Tibial artery (tissue), 4 donors: Measurements from ENCODE around the gene SYNCRIP.
"Not testable (repeated sequence)": the region's sequence is repeated elsewhere in the genome, so short reads cannot be mapped to it uniquely, and the experiment has no call there.

ENCODE experiments used
- DNase-seq, 2 donors: peaks; one replicate each; pipeline ENCODE4 v3.0.0-alpha.2; 2019
- H3K27ac ChIP-seq, 2 donors: fragments of 200-600 bp; sonication (generic) in 1 of 2; 1 replicate in 1 of 2; 2 replicates in 1 of 2; pipeline ENCODE4 v1.5.1; 2018 to 2019; ENCODE audit warnings: mild to moderate bottlenecking in 1 of 2
- H3K27me3 ChIP-seq, 2 donors: fragments of 200-600 bp; sonication (generic) in 1 of 2; one replicate each; pipeline versions ENCODE4 v1.5.1 to v1.6.0; 2016 to 2019
- H3K36me3 ChIP-seq, 3 donors: fragments of 200-600 bp; sonication (generic) in 2 of 3; one replicate each; pipeline ENCODE4 v1.5.1; 2016 to 2019; ENCODE audit warnings: mild to moderate bottlenecking in 2 of 3
- H3K4me1 ChIP-seq, 4 donors: fragments of 200-600 bp; sonication (generic) in 2 of 4; 1 replicate in 3 of 4; 2 replicates in 1 of 4; pipeline ENCODE4 v1.5.1; 2016 to 2019
- H3K4me3 ChIP-seq, 2 donors: fragments of 200-600 bp; sonication (generic) in 1 of 2; 1 replicate in 1 of 2; 2 replicates in 1 of 2; pipeline ENCODE4 v1.5.1; 2018 to 2019; ENCODE audit warnings: mild to moderate bottlenecking in 2 of 2
- H3K9me3 ChIP-seq, 3 donors: fragments of 200-600 bp; sonication (generic) in 1 of 3; one replicate each; pipeline ENCODE4 v1.5.1; 2016 to 2019
- CTCF ChIP-seq, 2 experiments: fragments of 200-600 bp in 1 of 2; fragments of 450-650 bp in 1 of 2; IDR thresholded peaks; one replicate each; pipeline ENCODE4 v1.5.1; 2017 to 2019; ENCODE audit warnings: antibody characterized with exemption in 2 of 2, mild to moderate bottlenecking in 1 of 2, moderate library complexity in 1 of 2
- intact Hi-C: fragments of 100-400 bp; cut with DNase I; formaldehyde crosslinking; loops from one replicate; pipeline ENCODE4 v1.15.0; 2023; ENCODE audit warnings: low total_unique reads

The SYNCRIP gene

DNA sequence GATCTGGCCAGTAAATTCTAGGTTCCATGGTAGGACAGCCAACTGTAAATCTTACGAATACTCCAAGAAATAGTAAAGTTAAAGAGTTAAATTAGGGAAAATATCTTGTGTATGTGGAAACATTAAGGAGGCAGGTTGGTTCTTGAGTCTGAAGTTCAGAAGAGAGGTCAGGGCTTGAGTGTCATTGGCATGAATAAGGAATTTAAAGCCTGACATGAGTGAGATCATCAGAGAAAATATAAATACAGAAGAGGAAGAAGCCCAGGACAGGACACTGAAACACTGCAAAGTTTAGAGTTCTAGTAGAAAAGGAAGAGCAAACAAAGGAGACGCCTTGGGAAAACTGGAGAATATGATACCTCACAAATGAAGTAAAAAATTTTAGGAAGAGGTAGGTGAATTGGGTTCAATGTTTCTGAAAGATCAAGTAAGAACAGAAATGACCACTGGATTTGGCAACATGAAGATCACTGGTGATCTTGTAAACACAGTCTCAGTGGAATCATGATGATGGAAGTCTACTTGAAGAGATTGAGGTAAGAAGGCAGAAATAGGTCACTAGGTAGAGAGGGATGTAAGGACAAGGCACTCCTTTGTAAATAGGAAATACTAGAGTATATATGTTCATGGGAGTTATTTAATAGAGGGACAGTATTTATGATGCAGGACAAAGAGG is 41.6 kb upstream of the SYNCRIP start:
- Histone ChIP-seq H3K27me3 (no peaks in the 10 kb centered on the region), H3K4me3 (no peak overlapping the region), H3K9me3 (no peaks in the 10 kb centered on the region), H3K36me3 (no peaks in the 10 kb centered on the region), H3K27ac (no peak overlapping the region), H3K4me1 (peaks cover 0 to 8% (median 2%) of the 10 kb centered on the region in 4 donors)
- no peak for DNase-seq
- intact Hi-C loops: no loop called here
- no peak for TF ChIP-seq CTCF (IDR thresholded peaks at IDR 0.05)

GRCh38 chr6:85681899-85682298 is 39.2 kb upstream of the SYNCRIP start:
- intact Hi-C loops, DNase-seq, H3K27ac ChIP-seq, H3K27me3 ChIP-seq, H3K4me1 ChIP-seq, H3K4me3 ChIP-seq, H3K9me3 ChIP-seq, H3K36me3 ChIP-seq: not testable (repeated sequence)

DNA sequence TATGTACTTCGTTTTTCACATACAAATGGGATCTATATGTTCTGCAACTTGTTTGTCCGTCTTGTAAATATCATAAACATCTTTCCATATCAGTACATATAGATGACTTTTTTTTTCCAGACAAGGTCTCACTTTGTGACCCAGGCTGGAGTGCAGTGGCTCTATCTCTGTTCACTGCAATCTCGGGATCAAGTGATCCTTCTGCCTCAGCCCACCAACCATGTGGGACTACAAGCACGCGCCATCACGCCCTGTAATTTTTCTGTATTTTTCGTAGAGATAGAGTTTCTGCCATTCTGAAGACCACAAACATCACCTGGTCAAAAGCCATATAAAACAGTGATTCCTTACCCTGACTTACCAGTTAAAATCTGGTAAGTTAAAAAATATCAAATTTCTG is 37.7 kb upstream of the SYNCRIP start:
- H3K27ac ChIP-seq: no peak overlapping the region
- no peak overlapping the region for H3K4me3 ChIP-seq
- H3K9me3 ChIP-seq: no peaks in the 10 kb centered on the region
- no peaks in the 10 kb centered on the region for H3K36me3 ChIP-seq
- no peaks in the 10 kb centered on the region for H3K27me3 ChIP-seq
- TF ChIP-seq CTCF (IDR thresholded peaks at IDR 0.05): no peak
- DNase-seq: no peak
- intact Hi-C loops: no loop called here
- H3K4me1 ChIP-seq: peaks cover 0 to 16% (median 7%) of the 10 kb centered on the region in 4 donors

DNA sequence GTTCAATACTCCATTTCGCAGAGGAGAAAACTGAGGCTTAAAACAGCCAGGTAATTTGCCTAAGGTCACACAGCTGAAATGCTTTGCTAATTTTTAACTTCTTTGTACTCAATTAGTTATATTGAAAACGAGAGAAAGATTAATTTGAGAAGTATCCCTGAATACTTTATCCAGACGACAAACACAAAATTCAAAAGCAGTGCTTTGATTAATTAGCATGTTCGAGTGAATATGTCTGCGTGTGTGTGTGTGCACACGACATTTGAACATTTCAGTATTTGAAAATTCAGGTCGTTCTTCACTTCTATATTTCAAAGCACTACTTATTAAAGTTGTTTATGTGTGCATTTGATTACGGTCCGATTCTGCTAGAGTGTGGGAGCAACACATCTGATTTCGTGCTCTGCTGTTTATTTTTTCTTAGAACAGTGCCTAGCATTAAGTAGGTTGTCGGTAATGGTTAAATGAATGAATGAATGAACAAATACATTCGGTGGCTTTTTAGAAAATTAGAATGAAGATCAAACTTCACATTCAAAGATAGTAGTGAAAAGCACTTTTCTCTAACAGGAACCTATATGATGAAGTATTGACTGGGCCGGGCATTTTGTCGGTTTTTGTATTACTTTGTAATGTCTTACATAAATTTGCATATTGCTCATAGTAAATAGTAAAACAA is 36.9 kb upstream of the SYNCRIP start:
- Histone ChIP-seq H3K9me3 (no peaks in the 10 kb centered on the region), H3K27ac (peak overlapping the region; percentile 89 to 91), H3K4me1 (peaks cover 0 to 24% (median 14%) of the 10 kb centered on the region in 4 donors), H3K4me3 (peak overlapping the region; percentile 82 to 87), H3K27me3 (no peaks in the 10 kb centered on the region), H3K36me3 (no peaks in the 10 kb centered on the region)
- TF ChIP-seq CTCF (IDR thresholded peaks at IDR 0.05): no peak
- DNase-seq: no peak
- intact Hi-C loops: loop anchor here (2.0 to 10.0 kb wide), 2 partner anchors 37 to 85 kb away; partner anchors contain the start of genes SNX14 and SYNCRIP

- Histone ChIP-seq H3K27ac (peak overlapping the region; percentile 89 to 91), H3K4me1 (peaks cover 0 to 31% (median 15%) of the 10 kb centered on the region in 4 donors), H3K9me3 (no peaks in the 10 kb centered on the region), H3K36me3 (no peaks in the 10 kb centered on the region), H3K27me3 (no peaks in the 10 kb centered on the region), H3K4me3 (peak overlapping the region; percentile 82 to 87)
- TF ChIP-seq CTCF (IDR thresholded peaks at IDR 0.05): no peak
- intact Hi-C loops: loop anchor here (2.0 to 10.0 kb wide), 2 partner anchors 36 to 84 kb away; partner anchors contain the start of genes SNX14 and SYNCRIP
- peak; percentile 98 to 99 for DNase-seq
Measured at GRCh38 chr6:85678602-85679444, 36.1 kb upstream of the SYNCRIP start.
